GM18508 (cell line): ENCODE measurements around the gene ALPK1.

Experiments
- ATAC-seq: cut with Tn5 transposase; IDR thresholded peaks from one replicate; pipeline ENCODE4 v1.9.1; 2021; ENCODE audit warnings: moderate number of reproducible peaks; ENCODE audit not compliant: insufficient read depth, unreplicated experiment

The ALPK1 gene

GRCh38 chr4:112321776-112322684 is 24.9 kb downstream of the ALPK1 start:
- ATAC-seq, result no peak

DNA sequence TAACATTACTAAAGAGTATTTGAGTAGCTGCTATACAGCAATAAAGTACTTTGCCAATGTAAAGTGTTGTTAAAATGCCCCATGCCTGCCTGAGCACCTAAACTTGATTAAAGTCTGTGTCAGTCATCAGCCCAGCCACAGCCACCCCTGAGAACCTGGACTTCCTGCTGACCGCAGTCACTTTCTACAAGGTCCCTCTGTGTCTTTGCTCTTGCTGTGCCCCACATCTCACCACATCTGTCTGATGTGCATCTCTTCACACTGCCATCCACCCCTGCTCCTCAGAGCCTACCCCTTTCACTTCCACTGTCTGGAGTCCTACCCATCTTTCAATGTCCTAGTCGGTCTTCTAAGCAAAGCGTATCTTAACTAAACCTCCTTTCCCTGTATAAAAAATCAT is 25.7 kb downstream of the ALPK1 start:
- no peak for ATAC-seq

DNA sequence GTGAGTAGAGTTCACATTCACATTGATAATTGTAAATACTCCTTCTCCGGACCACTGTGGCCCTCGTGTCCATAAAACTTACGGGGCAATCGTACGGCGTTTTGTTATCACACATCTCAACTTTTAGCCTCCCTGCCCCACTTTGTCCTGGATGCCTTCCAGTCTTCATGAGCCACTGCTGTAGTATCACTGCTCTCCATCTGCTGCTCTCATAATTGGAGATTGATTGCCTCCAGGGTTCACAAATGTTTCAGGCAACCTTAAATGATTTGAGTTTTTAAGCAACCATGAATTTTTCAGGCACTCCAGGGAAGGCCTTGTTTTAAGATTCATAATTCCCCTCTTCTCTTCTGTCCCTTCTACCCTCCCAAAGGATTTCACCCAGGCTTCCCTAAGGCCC is 28.4 kb downstream of the ALPK1 start:
- no peak for ATAC-seq

DNA sequence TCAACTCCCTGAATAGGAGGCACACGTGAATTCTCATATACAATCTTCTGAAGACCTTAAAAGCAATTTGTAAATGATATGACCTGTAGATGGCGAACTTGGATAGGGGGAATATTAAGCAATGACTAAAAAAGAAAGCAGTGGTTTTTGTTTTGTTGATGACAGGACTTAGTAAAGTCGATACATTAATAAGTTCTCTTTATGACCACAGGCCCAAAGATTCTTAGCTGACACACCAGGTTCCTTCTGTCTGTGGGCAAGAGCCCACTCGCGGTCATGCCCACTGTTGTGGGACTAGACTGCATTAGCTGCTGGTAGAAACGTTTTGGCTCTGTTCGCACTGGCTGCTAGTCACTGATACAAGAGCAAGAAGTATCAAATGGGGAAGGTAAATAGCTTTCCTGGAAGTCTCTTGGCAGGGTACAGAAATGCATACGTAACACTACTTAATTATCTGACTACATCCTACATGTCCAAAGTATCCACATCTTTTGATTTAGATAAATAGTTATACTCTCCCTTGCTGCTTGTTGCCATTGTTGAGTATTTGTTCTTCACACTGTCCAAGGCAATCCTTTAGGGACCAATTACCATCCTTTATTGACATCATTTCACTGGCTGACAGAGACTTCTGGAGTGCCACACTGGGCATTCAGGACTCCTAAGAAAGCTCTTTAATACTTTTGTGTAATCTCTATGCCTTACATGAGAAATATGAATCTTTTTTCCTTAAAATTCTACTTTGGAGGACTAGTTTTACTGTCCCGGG is 31.0 kb downstream of the ALPK1 start:
- peak; percentile 69 for ATAC-seq

GRCh38 chr4:112328734-112329130 is 31.6 kb downstream of the ALPK1 start:
- ATAC-seq, result no peak

DNA sequence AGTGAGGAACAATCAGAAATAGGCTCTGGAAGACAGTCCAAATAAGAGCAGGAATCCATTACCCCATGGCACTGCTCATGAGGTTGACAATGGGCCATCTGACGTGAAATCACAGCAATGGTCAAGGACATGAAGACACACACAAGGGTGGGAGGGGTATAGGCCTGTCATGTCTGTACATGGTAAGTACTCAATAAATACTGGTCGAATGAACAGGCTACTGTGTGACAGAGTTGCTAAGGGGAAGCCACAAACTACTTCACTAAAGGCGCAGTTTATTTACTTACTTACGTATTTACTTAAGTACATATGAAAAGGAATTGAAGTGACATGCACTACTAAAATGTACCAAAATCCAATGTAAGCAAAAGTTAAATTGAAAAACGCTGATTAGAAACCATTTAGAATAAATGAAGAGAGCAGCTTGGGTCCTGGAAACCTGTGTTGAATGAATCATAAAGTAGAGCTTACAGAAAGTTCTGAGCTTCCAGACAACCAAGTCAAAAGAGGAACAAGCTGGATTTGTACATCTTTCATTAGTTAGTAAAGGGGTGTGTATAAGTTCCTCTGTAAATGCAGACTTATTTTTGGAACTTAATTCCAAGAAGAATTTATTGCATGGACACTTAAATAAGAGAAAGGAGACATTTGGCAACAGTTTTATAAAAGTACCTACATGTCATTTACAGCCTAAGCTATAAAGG is 32.7 kb downstream of the ALPK1 start:
- no peak for ATAC-seq

GRCh38 chr4:112330921-112331320 is 33.8 kb downstream of the ALPK1 start:
- ATAC-seq, result no peak

DNA sequence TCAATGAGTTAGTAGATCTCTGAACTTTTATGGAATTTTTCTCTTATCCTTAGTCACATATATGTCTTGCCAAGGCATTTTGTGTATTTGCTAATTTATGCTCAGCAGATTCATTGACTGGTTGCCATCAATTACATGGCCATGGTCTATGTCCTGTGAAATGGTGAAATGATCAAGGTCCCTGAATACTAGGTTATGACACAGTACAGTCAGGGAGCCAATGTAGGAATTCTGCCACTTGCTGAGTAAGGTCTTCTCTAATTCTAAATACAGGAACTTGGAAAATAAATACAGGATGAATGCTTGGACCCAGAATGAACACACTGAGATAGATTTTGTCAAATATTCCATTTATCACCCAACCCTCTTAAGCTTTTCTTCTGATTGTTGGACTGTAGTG is 35.2 kb downstream of the ALPK1 start:
- ATAC-seq, result no peak

DNA sequence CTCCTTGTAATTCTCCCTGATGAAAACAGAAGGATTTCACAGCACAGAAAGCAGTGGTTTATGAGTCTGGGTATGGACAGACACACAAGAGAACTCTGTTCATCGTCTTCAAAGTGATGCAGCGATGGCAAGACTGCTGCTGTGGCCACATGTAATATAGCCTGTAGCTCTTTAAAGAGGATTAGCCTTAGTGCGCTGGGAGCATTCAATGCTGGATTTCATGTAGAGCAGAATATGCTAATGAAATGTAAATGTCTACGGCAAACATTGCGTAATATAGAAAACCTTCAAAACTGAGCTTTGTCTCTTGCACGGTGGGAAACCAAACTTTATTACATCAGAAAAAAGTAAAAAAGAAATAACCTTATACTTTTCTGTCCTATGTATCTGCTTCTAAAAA is 42.9 kb downstream of the ALPK1 start:
- ATAC-seq, result no peak

- ATAC-seq, result no peak
Observed at GRCh38 chr4:112341033-112341432, 43.9 kb downstream of the ALPK1 start.

DNA sequence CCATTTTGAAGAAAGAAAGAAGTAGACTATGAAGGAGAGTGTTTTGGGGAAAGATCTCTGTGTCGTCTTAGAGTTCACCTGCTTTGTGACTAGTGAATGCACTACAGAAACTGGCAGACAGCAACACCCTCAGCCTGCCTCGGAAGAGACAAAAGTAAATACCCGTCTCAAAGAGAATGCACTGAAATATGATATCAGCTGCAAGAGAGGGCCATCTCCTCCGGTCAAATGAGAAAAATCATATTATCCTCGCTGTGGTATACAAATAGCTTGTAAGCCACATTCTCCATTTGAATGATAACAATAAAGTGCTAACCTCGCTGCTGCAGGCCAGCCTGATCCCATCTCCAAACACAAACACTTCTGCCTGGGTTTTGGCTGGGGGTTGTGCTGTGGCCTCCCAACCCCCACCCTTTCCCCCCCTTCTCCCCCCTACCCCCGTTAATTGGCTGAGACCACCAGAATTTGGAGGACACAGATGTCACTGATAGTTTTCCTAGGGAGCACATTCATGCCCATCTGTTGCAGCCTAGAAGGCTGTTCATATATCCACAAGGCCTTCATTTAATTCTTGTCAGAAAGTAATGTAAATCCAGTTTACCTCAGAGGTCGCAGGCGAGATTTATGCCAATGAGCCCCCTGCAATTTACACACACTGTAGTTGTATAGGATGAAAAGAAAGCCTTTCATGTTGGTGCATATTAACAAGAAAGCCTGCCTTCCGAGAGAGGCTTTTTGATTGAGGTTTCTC is 46.3 kb downstream of the ALPK1 start:
- no peak for ATAC-seq

DNA sequence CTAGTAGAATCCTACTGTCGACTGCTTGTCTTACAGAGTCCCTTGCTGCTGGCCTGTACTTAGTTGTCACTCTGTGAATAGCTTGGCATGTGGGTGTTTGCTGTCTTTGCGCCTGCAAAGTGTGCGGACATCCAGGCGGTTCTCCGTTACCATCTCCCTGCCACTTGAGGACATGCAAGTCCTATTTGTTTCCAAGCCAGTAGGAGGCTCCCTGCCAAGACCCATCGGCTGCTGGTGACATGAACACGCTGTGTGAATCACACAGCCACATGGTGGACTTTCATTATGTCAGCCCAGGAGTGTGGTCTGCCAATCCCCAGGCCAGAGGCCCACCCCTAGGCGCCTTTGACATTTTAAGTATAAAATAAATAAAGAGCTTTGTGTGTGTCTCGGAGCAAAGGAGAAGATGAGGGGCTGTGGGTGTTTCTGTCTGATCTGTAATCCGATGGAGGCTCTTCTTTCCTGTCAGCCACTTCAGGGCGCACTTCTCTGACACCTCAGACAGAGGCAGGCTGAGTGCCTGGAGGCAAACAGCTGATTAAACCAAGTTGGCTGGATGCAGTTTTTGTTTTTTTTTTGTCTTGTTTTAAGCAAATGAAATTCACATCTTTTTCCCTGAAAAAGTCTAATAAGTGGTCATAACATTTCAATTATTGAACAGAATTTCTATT is 51.5 kb downstream of the ALPK1 start:
- ATAC-seq, result no peak

DNA sequence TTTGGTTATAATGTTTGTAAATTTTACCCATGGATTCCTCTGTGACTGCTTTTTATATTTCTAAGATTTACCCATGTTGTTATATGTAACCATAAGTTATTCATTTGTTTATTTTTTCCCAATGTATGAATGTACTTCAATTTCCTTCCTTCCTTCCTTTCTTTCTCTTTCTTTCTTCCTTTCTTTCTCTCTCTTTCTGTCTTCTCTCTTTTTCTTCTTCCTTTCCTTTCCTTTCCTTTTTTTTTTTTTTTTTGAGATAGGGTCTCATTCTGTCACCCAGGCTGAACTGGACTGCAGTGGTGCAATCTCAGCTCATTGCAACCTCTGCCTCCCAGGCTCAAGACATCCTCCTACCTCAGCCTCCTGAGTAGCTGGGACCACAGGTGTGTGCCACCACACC is 55.6 kb downstream of the ALPK1 start:
- ATAC-seq, result no peak

DNA sequence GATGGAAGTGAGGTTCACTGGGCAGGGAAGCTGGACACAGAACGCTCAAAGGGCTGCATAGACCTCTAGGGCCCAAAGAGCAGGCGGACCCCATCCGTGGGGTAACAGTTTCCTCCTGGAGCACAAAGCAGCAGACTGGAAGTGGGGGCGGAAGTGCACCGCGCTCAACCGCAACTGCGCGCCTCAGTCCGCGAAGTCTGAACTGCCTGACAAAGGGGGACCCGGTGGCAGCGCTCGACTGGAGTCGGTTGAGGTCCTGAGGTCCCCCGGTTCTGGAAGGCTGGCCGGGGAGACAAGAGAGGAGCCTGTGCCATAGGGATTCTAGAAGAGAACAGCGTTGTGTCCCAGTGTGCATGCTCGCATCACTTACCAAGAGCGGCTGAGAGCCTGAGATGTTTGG is 58.5 kb downstream of the ALPK1 start:
- no peak for ATAC-seq

- no peak for ATAC-seq
Observed at GRCh38 chr4:112357453-112357852, 60.3 kb downstream of the ALPK1 start.

GRCh38 chr4:112357897-112358296 is 60.7 kb downstream of the ALPK1 start:
- no peak for ATAC-seq

DNA sequence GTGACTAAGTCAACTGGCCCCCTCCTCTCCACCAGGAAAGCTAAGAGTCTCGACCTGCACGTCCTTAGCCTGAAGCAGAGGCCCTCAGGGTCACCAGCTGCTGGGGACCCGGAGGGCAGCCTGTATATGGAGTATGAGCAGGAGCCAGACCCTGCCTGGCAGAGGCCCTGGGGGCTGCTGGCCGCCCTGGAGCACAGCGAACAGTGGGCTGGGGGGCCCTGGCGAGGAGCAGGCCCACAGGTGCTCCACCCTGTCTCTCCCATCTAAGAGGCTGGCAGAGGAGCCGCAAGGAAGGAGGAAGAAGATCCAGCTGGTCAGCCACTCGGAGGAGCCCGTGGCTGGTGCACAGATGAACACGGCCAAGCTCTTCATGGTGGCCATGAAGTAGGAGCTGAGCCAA is 61.2 kb downstream of the ALPK1 start:
- no peak for ATAC-seq

DNA sequence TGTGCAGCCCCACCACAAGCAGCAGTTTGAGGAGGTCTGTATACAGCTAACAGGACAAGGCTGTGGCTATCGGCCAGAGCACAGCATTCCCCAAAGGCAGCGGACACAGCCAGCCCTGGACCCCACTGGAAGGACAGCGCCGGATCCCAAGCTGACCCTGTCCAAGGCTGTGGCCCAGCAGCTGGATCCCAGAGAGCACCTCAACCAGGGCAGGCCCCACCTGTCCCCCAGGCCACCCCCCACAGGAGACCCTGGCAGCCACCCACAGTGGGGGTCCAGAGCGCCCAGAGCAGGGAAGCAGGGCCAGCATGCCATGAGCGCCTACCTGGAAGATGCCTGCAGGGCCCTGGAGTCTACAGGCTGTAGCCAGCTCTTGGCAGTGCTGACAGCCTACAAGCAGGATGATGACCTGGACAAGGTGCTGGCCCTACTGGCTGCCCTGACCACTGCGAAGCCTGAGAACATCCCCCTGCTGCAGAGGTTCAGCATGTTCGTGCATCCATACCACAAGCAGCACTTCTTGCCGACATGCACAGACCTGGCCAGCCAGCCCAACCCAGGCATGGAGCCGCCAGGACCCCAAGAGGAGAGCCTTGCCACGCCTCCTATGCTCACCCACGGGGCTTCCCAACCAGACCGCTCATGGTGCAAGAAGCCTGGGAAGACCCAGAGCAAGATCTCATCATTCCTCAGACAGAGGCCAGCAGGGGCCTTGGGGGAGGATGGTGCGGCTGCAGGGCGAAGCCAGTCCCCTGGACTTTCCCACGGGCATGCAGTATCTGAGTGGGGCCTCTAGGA is 62.0 kb downstream of the ALPK1 start:
- no peak for ATAC-seq

- peak; percentile 73 for ATAC-seq
Observed at GRCh38 chr4:112361181-112361791, 64.1 kb downstream of the ALPK1 start.
